ENCODE results near the gene ITIH4. TPM values are rescaled to one million over a fixed set of nuclear protein-coding genes. Genes with fewer than 3 reads are reported as not detected.
A peak's percentile ranks its signal among the peaks of the same experiment; 100 is the strongest.

The ITIH4 gene
- total and polyA plus RNA-seq, 2 of the 13 experiments (the other 11 are each of a cell fraction or from before 2014, with no cell fraction given): 2.7 to 5.3 TPM

- TF ChIP-seq MLXIP (CRISPR knock-in tag; IDR thresholded peaks at IDR 0.05; ENCODE audit: borderline replicate concordance): no peak
- no peak for TF ChIP-seq TRIM24 (CRISPR knock-in tag; IDR thresholded peaks at IDR 0.05)
- TF ChIP-seq ZNF629 (CRISPR knock-in tag; conservative IDR thresholded peaks at IDR 0.05): no peak
- no peak; the same call in 1 of the 2 replicates for TF ChIP-seq ELF3 (CRISPR knock-in tag; IDR thresholded peaks at IDR 0.05)
- no peak for TF ChIP-seq ZNF75D (CRISPR knock-in tag; IDR thresholded peaks at IDR 0.05; ENCODE audit: borderline replicate concordance)
- no peak for TF ChIP-seq PHF8 (CRISPR knock-in tag; IDR thresholded peaks at IDR 0.05)
- TF ChIP-seq SRF (IDR thresholded peaks at IDR 0.05; ENCODE audit: low read depth, low read length): no peak
- TF ChIP-seq GLI4 (CRISPR knock-in tag; IDR thresholded peaks at IDR 0.05; ENCODE audit: borderline replicate concordance): no peak
- TF ChIP-seq BRCA1 (CRISPR knock-in tag; IDR thresholded peaks at IDR 0.05): no peak
- TF ChIP-seq ZNF879 (CRISPR knock-in tag; IDR thresholded peaks at IDR 0.05): no peak
- no peak for TF ChIP-seq ZHX2 (IDR thresholded peaks at IDR 0.05; ENCODE audit: low read depth)
- no peak for TF ChIP-seq ZHX2 (CRISPR knock-in tag; IDR thresholded peaks at IDR 0.05; ENCODE audit: borderline replicate concordance)
- TF ChIP-seq, protein P1, sequence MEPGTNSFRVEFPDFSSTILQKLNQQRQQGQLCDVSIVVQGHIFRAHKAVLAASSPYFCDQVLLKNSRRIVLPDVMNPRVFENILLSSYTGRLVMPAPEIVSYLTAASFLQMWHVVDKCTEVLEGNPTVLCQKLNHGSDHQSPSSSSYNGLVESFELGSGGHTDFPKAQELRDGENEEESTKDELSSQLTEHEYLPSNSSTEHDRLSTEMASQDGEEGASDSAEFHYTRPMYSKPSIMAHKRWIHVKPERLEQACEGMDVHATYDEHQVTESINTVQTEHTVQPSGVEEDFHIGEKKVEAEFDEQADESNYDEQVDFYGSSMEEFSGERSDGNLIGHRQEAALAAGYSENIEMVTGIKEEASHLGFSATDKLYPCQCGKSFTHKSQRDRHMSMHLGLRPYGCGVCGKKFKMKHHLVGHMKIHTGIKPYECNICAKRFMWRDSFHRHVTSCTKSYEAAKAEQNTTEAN (CRISPR knock-in tag; conservative IDR thresholded peaks at IDR 0.05): no peak
- TF ChIP-seq RBM39 (IDR thresholded peaks at IDR 0.05; ENCODE audit: low read depth, low read length, poor library complexity, severe bottlenecking): no peak
- no peak for TF ChIP-seq ATRX (CRISPR knock-in tag; IDR thresholded peaks at IDR 0.05; ENCODE audit: borderline replicate concordance)
- TF ChIP-seq TBP (CRISPR knock-in tag; IDR thresholded peaks at IDR 0.05): no peak
- TF ChIP-seq KMT2B (CRISPR knock-in tag; IDR thresholded peaks at IDR 0.05): no peak
- no peak for TF ChIP-seq ZBTB8A (CRISPR knock-in tag; IDR thresholded peaks at IDR 0.05; ENCODE audit: borderline replicate concordance, low read depth)
- TF ChIP-seq NONO (IDR thresholded peaks at IDR 0.05): no peak
- TF ChIP-seq NONO (CRISPR knock-in tag; conservative IDR thresholded peaks at IDR 0.05): 0 out of 2 replicates have a peak, but pooled peaks have one; percentile 31
Observed at GRCh38 chr3:52787672-52788625, 42.5 kb downstream of the ITIH4 start (continued).

Data from HepG2 (cell line).